ENCODE results near the gene PON1.

- no peak for TF ChIP-seq EZH2 (IDR thresholded peaks at IDR 0.05; ENCODE audit: borderline replicate concordance, insufficient read depth, low read length, poor library complexity, severe bottlenecking)
- TF ChIP-seq CTCF (IDR thresholded peaks at IDR 0.05; ENCODE audit: poor library complexity, severe bottlenecking), result no peak
- TF ChIP-seq EP300 (conservative IDR thresholded peaks at IDR 0.05; ENCODE audit: poor library complexity, severe bottlenecking), result no peak
These were observed 58.7 kb downstream of the PON1 start for GRCh38 chr7:95265634-95266033.

Measured in neural cell (in vitro differentiated cells).